LNCaP clone FGC (cell line): ENCODE measurements around the gene CNPY1.

Experiments
- DNase-seq: peaks from one replicate; pipeline ENCODE4 v3.0.0-alpha.2; 2011; ENCODE audit warnings: low read depth
- H3K4me3 ChIP-seq: 2 replicates; pipeline ENCODE4 v1.5.1; 2011; ENCODE audit warnings: mild to moderate bottlenecking, low read depth, low read length, control low read depth
- TF ChIP-seq, protein P1 (sequence below): IDR thresholded peaks from 2 replicates; pipeline ENCODE4 v1.5.1; 2012; ENCODE audit warnings: mild to moderate bottlenecking; ENCODE audit not compliant: control insufficient read depth, insufficient read depth; ENCODE audit errors: extremely low read depth

Gene CNPY1

DNA sequence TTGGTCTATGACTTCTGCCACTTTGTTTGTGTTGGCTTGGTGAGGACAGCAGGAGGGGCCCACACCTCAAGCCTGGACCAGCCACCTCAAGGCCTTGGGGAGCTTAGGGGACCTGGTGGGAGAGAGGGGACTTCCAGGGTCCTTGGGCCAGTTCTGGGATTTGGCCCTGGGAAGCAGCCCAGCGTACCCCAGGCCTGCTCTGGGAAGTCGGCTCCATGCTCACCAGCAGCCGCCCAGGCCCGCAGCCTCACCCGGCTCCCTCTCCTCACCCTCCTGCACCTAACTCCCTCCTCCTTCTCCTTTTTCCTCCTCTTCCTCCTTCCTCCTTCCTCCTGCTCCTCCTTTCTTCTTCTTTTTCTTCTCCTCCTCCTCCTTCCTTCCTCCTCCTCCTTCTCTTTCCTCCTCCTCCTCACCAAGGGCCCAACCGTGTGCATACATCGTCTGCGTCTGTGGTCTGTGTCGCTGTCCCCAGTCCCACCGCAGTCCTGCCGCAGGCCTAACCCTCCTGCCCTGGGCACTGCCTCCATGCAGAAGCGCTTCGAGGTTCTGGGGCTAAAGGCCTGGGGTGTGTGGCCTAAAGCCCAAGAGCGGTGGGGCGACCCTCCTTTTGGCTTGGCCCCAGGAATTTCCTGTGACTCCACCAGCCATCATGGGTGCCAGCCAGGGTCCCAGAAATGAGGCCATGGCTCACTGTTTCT lies 83.1 kb downstream of the CNPY1 start:
- TF ChIP-seq, protein P1, sequence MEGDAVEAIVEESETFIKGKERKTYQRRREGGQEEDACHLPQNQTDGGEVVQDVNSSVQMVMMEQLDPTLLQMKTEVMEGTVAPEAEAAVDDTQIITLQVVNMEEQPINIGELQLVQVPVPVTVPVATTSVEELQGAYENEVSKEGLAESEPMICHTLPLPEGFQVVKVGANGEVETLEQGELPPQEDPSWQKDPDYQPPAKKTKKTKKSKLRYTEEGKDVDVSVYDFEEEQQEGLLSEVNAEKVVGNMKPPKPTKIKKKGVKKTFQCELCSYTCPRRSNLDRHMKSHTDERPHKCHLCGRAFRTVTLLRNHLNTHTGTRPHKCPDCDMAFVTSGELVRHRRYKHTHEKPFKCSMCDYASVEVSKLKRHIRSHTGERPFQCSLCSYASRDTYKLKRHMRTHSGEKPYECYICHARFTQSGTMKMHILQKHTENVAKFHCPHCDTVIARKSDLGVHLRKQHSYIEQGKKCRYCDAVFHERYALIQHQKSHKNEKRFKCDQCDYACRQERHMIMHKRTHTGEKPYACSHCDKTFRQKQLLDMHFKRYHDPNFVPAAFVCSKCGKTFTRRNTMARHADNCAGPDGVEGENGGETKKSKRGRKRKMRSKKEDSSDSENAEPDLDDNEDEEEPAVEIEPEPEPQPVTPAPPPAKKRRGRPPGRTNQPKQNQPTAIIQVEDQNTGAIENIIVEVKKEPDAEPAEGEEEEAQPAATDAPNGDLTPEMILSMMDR: no peak
- DNase-seq: no peak
- H3K4me3 ChIP-seq: no peak overlapping the region

DNA sequence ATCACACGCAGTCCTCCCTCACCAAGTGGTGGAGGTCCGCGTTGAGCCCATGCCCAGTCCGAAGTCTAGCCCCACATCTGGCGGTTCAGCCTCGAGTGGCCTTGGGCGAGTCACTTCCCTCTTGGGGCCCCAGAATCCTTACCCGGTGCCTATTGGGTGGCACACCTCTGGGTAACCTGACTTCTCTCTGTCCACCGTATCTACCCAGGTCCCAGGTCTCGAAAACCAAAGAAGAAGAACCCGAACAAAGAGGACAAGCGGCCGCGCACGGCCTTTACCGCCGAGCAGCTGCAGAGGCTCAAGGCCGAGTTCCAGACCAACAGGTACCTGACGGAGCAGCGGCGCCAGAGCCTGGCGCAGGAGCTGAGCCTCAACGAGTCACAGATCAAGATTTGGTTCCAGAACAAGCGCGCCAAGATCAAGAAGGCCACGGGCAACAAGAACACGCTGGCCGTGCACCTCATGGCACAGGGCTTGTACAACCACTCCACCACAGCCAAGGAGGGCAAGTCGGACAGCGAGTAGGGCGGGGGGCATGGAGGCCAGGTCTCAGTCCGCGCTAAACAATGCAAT lies 84.1 kb downstream of the CNPY1 start:
- no peak overlapping the region for H3K4me3 ChIP-seq
- no peak for DNase-seq
- TF ChIP-seq, protein P1: no peak

DNA sequence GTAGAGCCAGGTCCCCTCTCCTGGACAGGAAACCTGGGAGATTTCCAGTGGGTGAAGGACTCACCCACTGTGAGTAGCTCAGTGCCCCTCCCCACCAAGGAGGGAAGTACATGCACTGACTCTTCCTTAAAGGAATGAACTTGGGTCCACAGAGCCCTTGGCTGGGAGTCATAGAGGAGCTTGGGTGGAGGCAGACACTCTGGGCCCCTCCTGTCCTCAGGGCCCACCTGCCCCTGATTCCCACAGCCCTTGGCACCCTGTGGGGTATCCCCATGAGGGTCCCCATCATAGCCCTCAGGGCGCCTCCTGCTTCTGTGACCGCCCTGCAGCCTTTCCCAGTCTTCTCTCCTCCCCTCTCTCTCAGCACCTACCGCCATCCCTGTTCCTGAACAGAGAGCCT lies 84.7 kb downstream of the CNPY1 start:
- no peak overlapping the region for H3K4me3 ChIP-seq
- TF ChIP-seq, protein P1: no peak
- DNase-seq: no peak

DNA sequence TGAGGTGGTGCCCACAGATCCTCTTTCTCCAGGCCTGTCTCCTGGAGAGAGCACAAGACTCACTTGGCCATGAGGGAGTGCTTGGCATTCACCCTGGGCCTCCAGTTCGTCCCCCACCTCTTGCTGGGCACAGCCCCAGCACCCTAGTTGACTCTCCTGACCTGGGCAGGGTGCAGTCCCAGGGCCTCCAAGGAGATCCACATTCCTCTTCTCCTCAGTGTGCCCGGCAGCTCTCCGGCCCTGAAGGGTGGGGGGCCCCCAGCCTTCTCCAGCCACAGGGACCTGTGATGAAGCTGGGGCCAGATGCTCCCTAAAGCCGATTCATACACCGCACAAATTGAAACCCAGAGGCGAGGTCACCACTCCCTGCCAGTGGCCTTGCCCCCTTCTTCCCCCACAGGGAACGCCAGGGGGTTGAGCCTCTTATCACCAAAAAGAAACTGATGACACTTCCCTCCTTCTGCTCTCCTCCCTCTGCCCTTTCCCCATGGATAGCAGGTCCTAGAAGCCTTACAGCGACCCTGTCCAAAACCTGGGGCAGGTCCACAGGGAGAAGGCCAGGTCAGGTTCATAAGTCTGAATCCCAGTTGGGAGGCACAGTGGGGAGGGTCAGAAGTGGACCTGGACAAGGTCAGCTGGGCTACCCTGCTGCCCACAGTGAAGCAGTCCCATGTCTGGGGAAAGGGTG lies 85.3 kb downstream of the CNPY1 start:
- no peak overlapping the region for H3K4me3 ChIP-seq
- no peak for DNase-seq
- TF ChIP-seq, protein P1: no peak

DNA sequence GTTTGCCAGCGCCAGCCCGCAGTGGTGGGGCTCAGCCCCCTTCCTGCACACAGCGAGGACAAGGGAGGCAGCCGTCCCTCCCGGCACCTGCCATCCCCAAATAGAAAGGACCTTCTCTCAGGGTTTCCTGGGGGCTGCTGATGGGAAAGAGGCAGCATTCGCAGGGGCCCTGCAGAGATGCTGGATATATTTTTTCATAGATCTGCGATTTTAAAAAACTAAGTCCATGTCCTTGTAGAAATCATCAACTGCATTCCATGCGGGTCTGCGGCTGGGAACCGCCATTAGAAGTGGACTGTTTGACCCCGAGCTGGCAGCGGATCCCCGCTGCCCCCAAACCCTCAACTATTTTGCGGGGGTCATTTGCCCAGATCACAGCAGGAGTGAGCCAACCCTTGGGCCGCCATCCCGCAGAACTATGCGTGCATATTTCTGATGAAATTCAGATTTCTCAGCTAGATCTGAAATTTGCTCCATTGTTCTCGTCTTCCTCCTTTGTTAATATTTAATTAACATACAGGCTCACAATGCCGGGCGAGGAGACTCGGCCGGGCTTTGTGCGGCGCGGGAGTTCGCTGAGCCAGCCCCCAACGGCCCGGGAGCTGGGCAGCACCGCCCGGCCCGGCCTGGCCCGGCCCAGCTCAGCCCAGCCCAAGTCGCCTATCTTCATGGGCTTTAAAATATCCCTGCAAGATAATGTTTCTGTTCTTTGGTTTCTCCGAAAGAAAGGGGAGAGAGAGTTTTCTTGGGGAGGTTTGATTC lies 86.5 kb downstream of the CNPY1 start:
- H3K4me3 ChIP-seq: no peak overlapping the region
- TF ChIP-seq, protein P1: no peak
- no peak for DNase-seq

DNA sequence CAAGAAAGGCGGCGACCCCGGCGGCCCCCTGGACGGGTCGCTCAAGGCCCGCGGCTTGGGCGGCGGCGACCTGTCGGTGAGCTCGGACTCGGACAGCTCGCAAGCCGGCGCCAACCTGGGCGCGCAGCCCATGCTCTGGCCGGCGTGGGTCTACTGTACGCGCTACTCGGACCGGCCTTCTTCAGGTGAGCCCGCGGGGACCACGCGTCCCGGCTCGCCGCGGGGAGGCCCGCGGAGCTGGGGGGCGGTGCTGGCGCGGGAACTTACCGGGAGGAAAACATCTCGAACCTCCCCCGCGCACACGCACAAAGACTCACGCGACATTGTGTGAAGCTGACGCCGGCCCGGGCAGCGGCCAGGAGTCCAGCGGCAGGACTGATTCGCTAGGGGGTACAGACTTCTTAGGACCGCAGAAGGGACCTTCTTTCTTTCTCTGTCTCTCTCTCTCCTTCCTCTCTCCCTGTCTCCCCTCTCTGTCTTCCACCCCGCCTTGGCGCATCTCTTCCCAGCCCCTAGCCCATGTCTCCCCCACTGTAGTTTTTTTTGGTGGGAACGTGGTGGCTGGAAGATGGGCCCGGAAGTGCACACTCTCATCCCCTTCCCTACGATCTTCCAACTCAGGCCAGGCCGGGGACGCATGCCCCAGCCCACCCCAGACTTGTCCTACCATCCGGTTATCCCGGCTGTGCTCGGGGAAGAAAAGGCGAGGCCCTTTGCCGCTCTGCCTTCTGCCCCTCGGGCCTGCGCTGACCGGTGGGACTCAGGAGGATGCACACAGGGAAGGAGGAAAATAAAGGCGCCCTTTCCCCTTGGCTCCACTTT lies 87.3 kb downstream of the CNPY1 start:
- peak overlapping the region; percentile 31 for H3K4me3 ChIP-seq
- DNase-seq: no peak
- TF ChIP-seq, protein P1: no peak
